ENCODE results near the gene NHLRC3.

NHLRC3 gene

GRCh38 chr13:39012608-39013007 lies 25.6 kb upstream of the NHLRC3 start:
- TF ChIP-seq CTCF (conservative IDR thresholded peaks at IDR 0.05; ENCODE audit: low read depth, low read length): no peak
- Histone ChIP-seq H4K20me1 (ENCODE audit: insufficient read depth) (no peaks in the 10 kb centered on the region), H3K4me2 (no peak overlapping the region), H2AFZ (ENCODE audit: low read depth) (no peak overlapping the region), H3K36me3 (ENCODE audit: insufficient read depth) (no peaks in the 10 kb centered on the region), H3K9ac (no peak overlapping the region), H3K27me3 (ENCODE audit: insufficient read depth, low read depth) (no peaks in the 10 kb centered on the region), H3K27ac (no peak overlapping the region), H3K4me3 (IDR thresholded peaks at IDR 0.05; ENCODE audit: insufficient read depth, low read depth, low read length) (no peak overlapping the region), H3K79me2 (ENCODE audit: insufficient read depth, low read depth) (no peaks in the 10 kb centered on the region), H3K4me1 (ENCODE audit: low read depth, poor library complexity, severe bottlenecking) (peaks cover 21% of the 10 kb centered on the region)

- no peak overlapping the region for H3K27ac ChIP-seq
- H3K79me2 ChIP-seq (ENCODE audit: insufficient read depth, low read depth): no peaks in the 10 kb centered on the region
- H3K4me2 ChIP-seq: no peak overlapping the region
- peaks cover 30% of the 10 kb centered on the region for H3K4me1 ChIP-seq (ENCODE audit: low read depth, poor library complexity, severe bottlenecking)
- no peak overlapping the region for H2AFZ ChIP-seq (ENCODE audit: low read depth)
- H4K20me1 ChIP-seq (ENCODE audit: insufficient read depth): no peaks in the 10 kb centered on the region
- no peaks in the 10 kb centered on the region for H3K27me3 ChIP-seq (ENCODE audit: insufficient read depth, low read depth)
- H3K36me3 ChIP-seq (ENCODE audit: insufficient read depth): no peaks in the 10 kb centered on the region
- TF ChIP-seq CTCF (conservative IDR thresholded peaks at IDR 0.05; ENCODE audit: low read depth, low read length): no peak
- no peak overlapping the region for H3K9ac ChIP-seq
- no peak overlapping the region for H3K4me3 ChIP-seq (IDR thresholded peaks at IDR 0.05; ENCODE audit: insufficient read depth, low read depth, low read length)
These were observed 24.8 kb upstream of the NHLRC3 start for GRCh38 chr13:39013462-39013861.

- H3K4me3 ChIP-seq (IDR thresholded peaks at IDR 0.05; ENCODE audit: insufficient read depth, low read depth, low read length): no peak overlapping the region
- H3K27ac ChIP-seq: no peak overlapping the region
- no peaks in the 10 kb centered on the region for H3K79me2 ChIP-seq (ENCODE audit: insufficient read depth, low read depth)
- H2AFZ ChIP-seq (ENCODE audit: low read depth): no peak overlapping the region
- H3K36me3 ChIP-seq (ENCODE audit: insufficient read depth): no peaks in the 10 kb centered on the region
- H4K20me1 ChIP-seq (ENCODE audit: insufficient read depth): no peaks in the 10 kb centered on the region
- no peak overlapping the region for H3K9ac ChIP-seq
- no peak overlapping the region; the same call in 1 of the 2 replicates for H3K4me2 ChIP-seq
- H3K27me3 ChIP-seq (ENCODE audit: insufficient read depth, low read depth): no peaks in the 10 kb centered on the region
- peaks cover 48% of the 10 kb centered on the region for H3K4me1 ChIP-seq (ENCODE audit: low read depth, poor library complexity, severe bottlenecking)
- no peak for TF ChIP-seq CTCF (conservative IDR thresholded peaks at IDR 0.05; ENCODE audit: low read depth, low read length)
These were observed 22.2 kb upstream of the NHLRC3 start for GRCh38 chr13:39016087-39016486.

GRCh38 chr13:39016787-39017186 lies 21.5 kb upstream of the NHLRC3 start:
- H3K9ac ChIP-seq: no peak overlapping the region
- H3K36me3 ChIP-seq (ENCODE audit: insufficient read depth): no peaks in the 10 kb centered on the region
- H3K27ac ChIP-seq: no peak overlapping the region
- peak overlapping the region; percentile 20; the same call in 1 of the 2 replicates for H3K4me2 ChIP-seq
- peaks cover 48% of the 10 kb centered on the region for H3K4me1 ChIP-seq (ENCODE audit: low read depth, poor library complexity, severe bottlenecking)
- H4K20me1 ChIP-seq (ENCODE audit: insufficient read depth): no peaks in the 10 kb centered on the region
- H3K4me3 ChIP-seq (IDR thresholded peaks at IDR 0.05; ENCODE audit: insufficient read depth, low read depth, low read length): no peak overlapping the region
- H3K27me3 ChIP-seq (ENCODE audit: insufficient read depth, low read depth): no peaks in the 10 kb centered on the region
- no peak overlapping the region for H2AFZ ChIP-seq (ENCODE audit: low read depth)
- H3K79me2 ChIP-seq (ENCODE audit: insufficient read depth, low read depth): no peaks in the 10 kb centered on the region
- peak; percentile 65 for TF ChIP-seq CTCF (conservative IDR thresholded peaks at IDR 0.05; ENCODE audit: low read depth, low read length)

Measured in KMS-11 (cell line).